NCI-H146 (cell line): ENCODE measurements around the gene ICAM4.
A peak's percentile ranks its signal among the peaks of the same experiment; 100 is the strongest.
"Not testable (repeated sequence)": the region's sequence is repeated elsewhere in the genome, so short reads cannot be mapped to it uniquely, and the experiment has no call there.

ENCODE experiments used
- DNase-seq: peaks from one replicate; lab custom pipeline; 2025; lab: John Stamatoyannopoulos, UW

The ICAM4 gene

DNA sequence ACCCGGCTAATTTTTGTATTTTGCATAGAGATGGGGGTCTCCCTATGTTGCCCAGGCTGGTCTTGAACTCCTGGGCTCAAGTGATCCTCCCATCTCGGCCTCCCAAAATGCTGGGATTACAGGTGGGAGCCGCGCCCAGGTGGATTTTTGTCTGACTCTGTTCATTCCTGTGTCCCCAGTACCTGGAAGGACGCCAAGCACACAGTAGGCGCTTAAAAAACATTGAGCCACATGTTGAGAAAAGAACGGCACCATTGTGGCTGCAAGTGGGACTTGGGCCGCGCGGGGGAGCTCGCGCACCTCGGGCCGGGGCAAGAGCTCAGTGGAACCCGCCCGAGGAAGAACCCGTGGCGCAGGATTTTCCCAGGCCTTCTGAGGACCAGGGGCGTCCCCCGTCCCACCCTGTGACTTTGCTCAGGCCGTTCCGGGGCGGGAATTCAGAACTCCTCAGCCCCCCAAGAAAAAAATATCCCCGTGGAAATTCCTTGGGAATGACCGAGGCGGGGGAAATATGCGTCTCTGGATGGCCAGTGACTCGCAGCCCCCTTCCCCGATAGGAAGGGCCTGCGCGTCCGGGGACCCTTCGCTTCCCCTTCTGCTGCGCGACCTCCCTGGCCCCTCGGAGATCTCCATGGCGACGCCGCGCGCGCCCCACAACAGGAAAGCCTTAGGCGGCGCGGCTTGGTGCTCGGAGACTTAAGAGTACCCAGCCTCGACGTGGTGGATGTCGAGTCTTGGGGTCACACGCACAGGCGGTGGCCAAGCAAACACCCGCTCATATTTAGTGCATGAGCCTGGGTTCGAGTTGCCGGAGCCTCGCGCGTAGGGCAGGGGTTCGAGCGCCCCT is 17.2 kb upstream of the ICAM4 start:
- DNase-seq = peak; percentile 69

GRCh38 chr19:10270180-10270615 is 16.6 kb upstream of the ICAM4 start:
- DNase-seq = peak; percentile 19

DNA sequence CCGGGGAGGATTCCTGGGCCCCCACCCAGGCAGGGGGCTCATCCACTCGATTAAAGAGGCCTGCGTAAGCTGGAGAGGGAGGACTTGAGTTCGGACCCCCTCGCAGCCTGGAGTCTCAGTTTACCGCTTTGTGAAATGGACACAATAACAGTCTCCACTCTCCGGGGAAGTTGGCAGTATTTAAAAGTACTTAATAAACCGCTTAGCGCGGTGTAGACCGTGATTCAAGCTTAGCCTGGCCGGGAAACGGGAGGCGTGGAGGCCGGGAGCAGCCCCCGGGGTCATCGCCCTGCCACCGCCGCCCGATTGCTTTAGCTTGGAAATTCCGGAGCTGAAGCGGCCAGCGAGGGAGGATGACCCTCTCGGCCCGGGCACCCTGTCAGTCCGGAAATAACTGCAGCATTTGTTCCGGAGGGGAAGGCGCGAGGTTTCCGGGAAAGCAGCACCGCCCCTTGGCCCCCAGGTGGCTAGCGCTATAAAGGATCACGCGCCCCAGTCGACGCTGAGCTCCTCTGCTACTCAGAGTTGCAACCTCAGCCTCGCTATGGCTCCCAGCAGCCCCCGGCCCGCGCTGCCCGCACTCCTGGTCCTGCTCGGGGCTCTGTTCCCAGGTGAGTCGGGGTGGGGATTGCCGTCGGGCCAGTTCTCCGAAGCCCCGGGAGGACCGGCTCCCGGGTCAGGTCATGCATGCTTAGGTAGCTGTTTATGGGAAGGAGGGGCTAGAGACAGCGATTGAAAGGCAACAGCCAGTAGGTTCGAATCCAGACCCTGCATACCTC is 15.9 kb upstream of the ICAM4 start, which contains the start of gene ICAM1:
ICAM1 (plus strand) TSS at position 505 of the 779 bp plus-strand sequence; CDS start at position 545, 40 bp downstream.
- DNase-seq = peak; percentile 45

DNA sequence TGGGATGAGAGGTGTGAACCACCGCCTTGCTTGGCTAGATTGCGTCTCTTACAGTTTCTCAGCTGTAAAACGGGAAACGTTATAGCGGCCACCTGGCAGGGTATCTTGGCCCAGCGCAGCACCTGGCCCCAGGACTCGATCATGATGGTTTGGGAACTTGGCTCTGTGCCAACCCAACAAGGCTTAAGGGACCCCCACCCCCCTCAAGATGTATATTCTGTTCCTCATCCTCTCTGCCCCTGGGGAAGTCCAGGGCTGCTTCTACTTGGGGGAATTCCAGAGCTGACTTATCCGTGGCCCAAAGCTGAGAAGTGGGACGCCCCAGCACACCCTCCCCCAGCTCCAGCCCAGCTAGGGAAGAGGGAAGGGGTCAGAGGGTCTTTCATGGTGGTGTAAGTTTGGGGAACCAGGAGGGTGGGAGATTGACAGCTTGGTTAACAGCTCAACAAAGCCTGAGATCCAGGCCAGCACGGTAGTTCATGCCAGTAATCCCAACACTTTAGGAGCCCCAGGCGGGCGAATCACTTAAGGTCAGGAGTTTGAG is 15.1 kb upstream of the ICAM4 start:
- no peak for DNase-seq

DNA sequence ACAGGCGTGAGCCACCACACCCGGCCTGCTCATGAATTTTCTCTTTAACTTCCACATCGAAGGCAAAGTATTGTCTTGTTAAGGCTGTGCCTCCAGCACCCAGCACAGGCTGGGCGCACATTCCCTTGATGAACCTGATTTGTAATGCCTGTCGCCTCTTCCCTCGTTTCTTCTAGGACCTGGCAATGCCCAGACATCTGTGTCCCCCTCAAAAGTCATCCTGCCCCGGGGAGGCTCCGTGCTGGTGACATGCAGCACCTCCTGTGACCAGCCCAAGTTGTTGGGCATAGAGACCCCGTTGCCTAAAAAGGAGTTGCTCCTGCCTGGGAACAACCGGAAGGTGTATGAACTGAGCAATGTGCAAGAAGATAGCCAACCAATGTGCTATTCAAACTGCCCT is 12.2 kb upstream of the ICAM4 start:
- no peak for DNase-seq

DNA sequence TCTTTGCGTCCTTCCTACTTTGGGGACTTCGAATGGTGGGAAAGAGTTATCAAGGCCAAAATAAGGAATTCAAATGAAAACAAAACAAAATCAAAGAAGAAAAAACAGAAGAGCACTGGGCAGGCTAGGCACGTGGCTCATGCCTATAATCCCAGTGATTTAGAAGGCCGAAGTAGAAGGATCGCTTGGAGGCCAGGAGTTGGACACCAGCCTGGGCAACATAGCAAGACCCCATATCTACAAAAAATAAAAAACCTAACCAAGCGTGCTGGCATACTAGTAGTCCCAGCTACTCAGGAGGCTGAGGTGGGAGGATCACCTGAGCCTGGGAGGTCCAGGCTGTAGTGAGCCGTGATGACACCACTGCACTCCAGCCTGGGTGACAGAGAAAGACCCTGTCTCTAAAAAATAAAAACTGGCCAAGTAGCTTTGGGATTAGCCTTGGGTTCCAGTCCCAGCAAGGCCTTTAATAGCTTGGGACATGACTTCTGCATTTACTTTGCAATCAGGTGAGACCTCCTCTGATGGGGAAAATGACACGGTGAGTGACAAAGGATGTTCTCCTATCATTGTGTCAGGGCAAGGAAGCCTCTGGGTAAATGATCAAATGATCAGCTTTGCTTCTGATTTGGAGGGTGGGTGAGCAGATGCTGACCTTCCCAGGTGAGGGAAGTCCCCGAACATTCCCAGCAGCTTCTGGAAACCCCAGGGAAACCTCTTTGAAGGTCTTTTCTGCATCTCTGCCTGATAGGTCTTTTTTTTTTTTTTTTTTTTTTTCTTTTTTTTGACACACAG is 8.8 kb upstream of the ICAM4 start:
- no peak for DNase-seq

GRCh38 chr19:10278935-10279334 is 7.8 kb upstream of the ICAM4 start:
- DNase-seq = no peak

DNA sequence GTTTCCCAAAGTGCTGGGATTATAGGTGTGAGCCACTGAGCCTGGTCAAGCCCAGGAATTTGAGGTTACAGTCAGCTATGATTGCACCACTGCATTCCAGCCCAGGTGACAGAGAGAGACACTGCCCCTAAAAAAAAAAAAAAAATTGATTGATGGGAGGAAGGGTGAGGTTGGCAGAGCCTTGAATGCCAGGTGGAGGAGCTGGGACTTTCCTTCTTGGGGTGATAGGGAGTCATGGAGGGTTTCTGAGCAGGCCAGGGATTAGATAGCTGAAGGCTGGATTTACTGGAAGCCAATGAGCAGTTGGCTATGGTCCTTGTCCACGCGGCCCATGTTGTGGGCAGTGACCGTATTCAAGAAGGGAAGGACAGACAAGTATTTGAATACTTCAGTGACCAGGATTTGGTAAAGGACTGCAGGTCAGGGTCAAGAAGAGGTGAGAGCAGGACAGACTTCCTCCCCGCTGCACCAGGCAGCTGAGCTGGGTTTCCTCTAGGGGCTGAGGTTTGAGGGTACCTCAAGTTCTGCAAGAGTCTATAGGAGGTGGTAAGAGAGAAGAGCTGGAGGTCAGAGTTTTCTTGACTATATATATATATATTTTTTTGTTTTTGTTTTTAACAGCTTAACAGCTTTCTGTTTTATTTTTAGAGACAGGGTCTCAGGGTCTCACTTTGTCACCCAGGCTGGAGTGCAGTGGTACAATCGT is 6.9 kb upstream of the ICAM4 start:
- no peak for DNase-seq

GRCh38 chr19:10282043-10282442 is 4.7 kb upstream of the ICAM4 start:
- DNase-seq = not testable (repeated sequence)

GRCh38 chr19:10283301-10284064 is 3.3 kb upstream of the ICAM4 start:
- no peak for DNase-seq

DNA sequence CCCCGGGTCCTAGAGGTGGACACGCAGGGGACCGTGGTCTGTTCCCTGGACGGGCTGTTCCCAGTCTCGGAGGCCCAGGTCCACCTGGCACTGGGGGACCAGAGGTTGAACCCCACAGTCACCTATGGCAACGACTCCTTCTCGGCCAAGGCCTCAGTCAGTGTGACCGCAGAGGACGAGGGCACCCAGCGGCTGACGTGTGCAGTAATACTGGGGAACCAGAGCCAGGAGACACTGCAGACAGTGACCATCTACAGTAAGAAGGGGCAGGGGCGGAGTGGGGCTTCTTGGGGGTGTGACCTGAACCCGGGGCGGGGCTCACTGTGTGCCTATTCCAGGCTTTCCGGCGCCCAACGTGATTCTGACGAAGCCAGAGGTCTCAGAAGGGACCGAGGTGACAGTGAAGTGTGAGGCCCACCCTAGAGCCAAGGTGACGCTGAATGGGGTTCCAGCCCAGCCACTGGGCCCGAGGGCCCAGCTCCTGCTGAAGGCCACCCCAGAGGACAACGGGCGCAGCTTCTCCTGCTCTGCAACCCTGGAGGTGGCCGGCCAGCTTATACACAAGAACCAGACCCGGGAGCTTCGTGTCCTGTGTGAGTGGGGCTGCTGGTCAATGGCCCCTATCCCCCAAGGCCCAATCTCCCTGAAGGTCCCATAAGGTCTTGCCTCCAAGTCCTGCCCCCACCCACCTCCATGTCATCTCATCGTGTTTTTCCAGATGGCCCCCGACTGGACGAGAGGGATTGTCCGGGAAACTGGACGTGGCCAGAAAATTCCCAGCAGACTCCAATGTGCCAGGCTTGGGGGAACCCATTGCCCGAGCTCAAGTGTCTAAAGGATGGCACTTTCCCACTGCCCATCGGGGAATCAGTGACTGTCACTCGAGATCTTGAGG is 2.4 kb upstream of the ICAM4 start:
- no peak for DNase-seq

DNA sequence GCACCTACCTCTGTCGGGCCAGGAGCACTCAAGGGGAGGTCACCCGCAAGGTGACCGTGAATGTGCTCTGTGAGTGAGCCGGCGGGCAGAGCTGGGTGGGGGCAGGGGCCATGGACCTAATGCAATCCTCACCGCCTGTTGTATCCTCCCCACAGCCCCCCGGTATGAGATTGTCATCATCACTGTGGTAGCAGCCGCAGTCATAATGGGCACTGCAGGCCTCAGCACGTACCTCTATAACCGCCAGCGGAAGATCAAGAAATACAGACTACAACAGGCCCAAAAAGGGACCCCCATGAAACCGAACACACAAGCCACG is 1.8 kb upstream of the ICAM4 start:
- no peak for DNase-seq

- no peak for DNase-seq
Observed at GRCh38 chr19:10285393-10285792, 1.4 kb upstream of the ICAM4 start.

DNA sequence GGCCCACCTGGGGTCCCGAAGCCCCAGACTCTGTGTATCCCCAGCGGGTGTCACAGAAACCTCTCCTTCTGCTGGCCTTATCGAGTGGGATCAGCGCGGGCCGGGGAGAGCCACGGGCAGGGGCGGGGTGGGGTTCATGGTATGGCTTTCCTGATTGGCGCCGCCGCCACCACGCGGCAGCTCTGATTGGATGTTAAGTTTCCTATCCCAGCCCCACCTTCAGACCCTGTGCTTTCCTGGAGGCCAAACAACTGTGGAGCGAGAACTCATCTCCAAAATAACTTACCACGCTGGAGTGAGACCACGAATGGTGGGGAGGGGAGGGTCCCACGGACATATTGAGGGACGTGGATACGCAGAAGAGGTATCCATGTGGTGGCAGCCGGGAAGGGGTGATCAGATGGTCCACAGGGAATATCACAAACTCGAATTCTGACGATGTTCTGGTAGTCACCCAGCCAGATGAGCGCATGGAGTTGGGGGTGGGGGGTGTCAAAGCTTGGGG is 2.0 kb downstream of the ICAM4 start:
- DNase-seq = peak; percentile 70

- peak; percentile 80 for DNase-seq
Observed at GRCh38 chr19:10289167-10289835, 2.5 kb downstream of the ICAM4 start.

GRCh38 chr19:10289836-10290356 is 3.1 kb downstream of the ICAM4 start, which contains the start of gene ICAM5:
ICAM5 (plus strand) TSS chr19:10289952; CDS start chr19:10290044, 92 bp downstream.
- peak; percentile 67 for DNase-seq

DNA sequence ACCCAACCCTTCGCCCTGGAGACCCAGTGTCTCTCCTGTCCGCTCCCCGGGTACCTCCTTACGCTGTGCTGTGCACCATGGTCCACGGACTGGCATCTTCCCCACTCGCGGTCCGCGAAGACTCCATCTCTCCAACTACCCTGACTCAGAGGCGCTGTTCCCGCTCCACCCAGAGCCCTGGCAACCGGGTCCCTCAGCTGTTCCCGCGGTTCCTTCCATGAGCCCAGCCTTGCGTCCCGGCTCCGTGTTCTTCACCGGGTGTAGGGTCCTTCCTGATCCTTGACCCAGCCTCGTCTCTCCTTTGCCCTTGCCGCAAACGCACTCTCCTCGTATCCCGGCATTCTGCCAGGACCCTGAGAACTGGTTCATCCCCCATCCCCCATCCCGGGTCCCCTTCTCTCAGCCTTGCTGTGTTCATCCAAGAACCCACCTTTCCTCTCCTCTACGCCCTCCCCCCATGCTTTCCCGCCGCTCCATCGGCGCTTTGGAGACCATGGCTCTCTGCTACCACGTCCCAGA is 3.7 kb downstream of the ICAM4 start:
- peak; percentile 28 for DNase-seq

- DNase-seq = peak; percentile 58
Observed at GRCh38 chr19:10290876-10291553, 4.3 kb downstream of the ICAM4 start.
